ENCODE results near the gene IDH3B. TPM values are rescaled to one million over a fixed set of nuclear protein-coding genes. Genes with fewer than 3 reads are reported as not detected.

Gene IDH3B
- 215 and 246 TPM in 2 replicates for total RNA-seq (2016; rRNA removed; fragmentation: Illumina TruSeq; extraction: Trizol)
- total RNA-seq (2016; cell fraction: cytosol; rRNA removed; fragmentation: Illumina TruSeq; extraction: Trizol; ENCODE audit: low read depth): 33.7 and 38.0 TPM in 2 replicates
- 222 and 260 TPM in 2 replicates for total RNA-seq (2016; cell fraction: insoluble cytoplasmic fraction; rRNA removed; fragmentation: Illumina TruSeq; extraction: Trizol)
- 44.8 and 48.2 TPM in 2 replicates for total RNA-seq (2016; cell fraction: membrane; rRNA removed; fragmentation: Illumina TruSeq; extraction: Trizol)
- total RNA-seq (2016; cell fraction: nucleus; rRNA removed; fragmentation: Illumina TruSeq; extraction: Trizol): 137 and 140 TPM in 2 replicates
- polyA plus RNA-seq (2011; rRNA removed): 245 and 254 TPM in 2 replicates
- 222 and 246 TPM in 2 replicates for polyA plus RNA-seq (2011; cell fraction: cytosol; rRNA removed)
- 901 and 966 TPM in 2 replicates for polyA plus RNA-seq (2011; cell fraction: nucleus; rRNA removed)
- 156 and 158 TPM in 2 replicates for polyA plus RNA-seq (2012)
- 22.8 and 27.4 TPM in 2 replicates for polyA plus RNA-seq (2016; cell fraction: cytosol; fragmentation: Illumina TruSeq; extraction: Trizol; ENCODE audit: low read depth)
- polyA plus RNA-seq (2016; cell fraction: insoluble cytoplasmic fraction; fragmentation: Illumina TruSeq; extraction: Trizol; ENCODE audit: low read depth): 207 and 216 TPM in 2 replicates
- 27.1 and 32.5 TPM in 2 replicates for polyA plus RNA-seq (2016; cell fraction: membrane; fragmentation: Illumina TruSeq; extraction: Trizol; ENCODE audit: low read depth)
- polyA plus RNA-seq (2016; cell fraction: nucleus; fragmentation: Illumina TruSeq; extraction: Trizol; ENCODE audit: insufficient read depth, low read depth): 236 and 251 TPM in 2 replicates
- polyA minus RNA-seq (2011; rRNA and poly(A)+ RNA removed; ENCODE audit: low replicate concordance): 107 and 189 TPM in 2 replicates
- polyA minus RNA-seq (2011; cell fraction: cytosol; rRNA and poly(A)+ RNA removed): 74.0 and 74.8 TPM in 2 replicates
- 230 and 248 TPM in 2 replicates for polyA minus RNA-seq (2011; cell fraction: nucleus; rRNA and poly(A)+ RNA removed)
- percentile 93 among the genes with signal in this experiment for Bru-seq, nascent RNA
- BruChase-seq, experiment 1, labeled RNA remaining after a 6-hour chase: percentile 96 among the genes with signal in this experiment
- percentile 94 among the genes with signal in this experiment for BruChase-seq, experiment 2, labeled RNA remaining after a 2-hour chase
- long read RNA-seq, experiment 1, transcript IDH3B-206 (13 exons, 1,279 nt): minor isoform, 108 of 280 reads
- long read RNA-seq, experiment 1, transcript IDH3B-202 (12 exons, 1,230 nt): minor isoform, 7 of 280 reads
- long read RNA-seq, experiment 1, transcript IDH3B-201 (12 exons, 1,545 nt): major isoform, 121 of 280 reads
- long read RNA-seq, experiment 1, partial matches to known transcripts: 24 of 280 reads
- long read RNA-seq, experiment 1, other reads (novel, unspliced or antisense): 20 of 280 reads
- long read RNA-seq, experiment 2, transcript IDH3B-206 (13 exons, 1,279 nt): minor isoform, 103 of 292 reads
- long read RNA-seq, experiment 2, transcript IDH3B-201 (12 exons, 1,545 nt): major isoform, 105 of 292 reads
- long read RNA-seq, experiment 2, transcript IDH3B-202 (12 exons, 1,230 nt): minor isoform, 5 of 292 reads
- long read RNA-seq, experiment 2, partial matches to known transcripts: 43 of 292 reads
- long read RNA-seq, experiment 2, other reads (novel, unspliced or antisense): 36 of 292 reads

DNA sequence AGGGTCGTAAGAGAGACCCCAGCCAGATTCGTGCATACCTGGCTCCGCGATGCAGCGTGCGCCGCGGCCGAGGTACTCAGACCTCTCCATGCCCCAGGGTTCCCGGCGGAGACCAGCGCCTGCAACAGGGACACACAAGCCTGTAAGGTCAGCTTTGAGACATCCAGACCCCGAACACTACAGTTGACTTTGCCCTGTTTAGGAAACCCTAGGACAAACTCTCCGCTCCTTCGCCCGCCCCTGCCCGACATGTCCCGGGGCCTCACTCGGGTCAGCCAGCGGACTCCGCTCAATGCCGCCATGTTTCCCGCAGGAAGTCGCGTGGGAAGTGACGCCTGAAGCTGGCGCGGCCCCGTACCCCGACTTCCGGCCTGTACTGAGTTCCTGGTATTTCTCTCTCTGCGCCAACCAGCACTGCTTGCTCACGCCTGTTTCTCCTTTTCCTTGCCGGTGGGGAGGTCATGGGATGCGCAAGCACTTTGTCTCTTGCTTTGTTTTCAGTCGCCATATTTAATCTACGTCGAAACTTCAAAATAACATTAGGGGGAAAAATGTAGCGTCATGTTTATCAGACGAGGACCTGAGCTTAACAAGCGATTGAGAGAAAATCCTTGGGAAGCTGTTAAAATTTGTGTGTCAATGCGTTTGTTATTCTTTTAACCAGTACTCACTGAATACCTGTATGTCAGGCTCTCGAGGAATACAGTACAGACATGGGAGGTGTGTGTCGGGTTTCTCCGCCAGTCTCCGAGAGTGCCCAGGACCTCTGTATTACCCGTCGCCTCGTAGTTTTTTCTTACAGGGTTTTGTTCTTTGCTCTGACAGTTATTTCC is at the start of gene IDH3B:
IDH3B (minus strand) TSS at position 330 of the 833 bp plus-strand sequence; CDS start at position 302, 28 bp downstream.
- POLR2A ChIA-PET: interaction anchor here (0.6 to 4.3 kb wide), 10 partner anchors 9 to 668 kb away, joined by 3 to 151 read pairs (median 3); partner anchors contain the start of genes MRPS26, NOP56 and SNRPB
- TSS peak; percentile 100 for BruUV-seq (replicated peaks)
- no peaks in the 10 kb centered on the region for H3K9me3 ChIP-seq (ENCODE audit: low read length)
- WGBS (ENCODE audit: low lambda C conversion rate): 13% methylated on average over 46 of the region's 49 CpGs
- peaks cover 17 to 31% of the 10 kb centered on the region in 2 experiments for H3K36me3 ChIP-seq (replicated peaks in 1 of 2; ENCODE audit: control insufficient read depth in 1 of 2, insufficient read depth in 2 of 2, low read length in 2 of 2)
- FAIRE-seq (peak; percentile 86), DNase-seq (ENCODE audit: low spot score) (peak; percentile 96), ATAC-seq (peak; percentile 82)
- peak within 1 kb of the TSS; percentile 65 for H2AFZ ChIP-seq (ENCODE audit: low read length)
- intact Hi-C loops (cut with micrococcal nuclease; ENCODE audit: unreplicated experiment): no loop called here
- peak within 1 kb of the TSS; percentile 94 for H3K9ac ChIP-seq (ENCODE audit: insufficient read depth, low read depth, low read length)
- H3K27ac ChIP-seq (ENCODE audit: extremely low read length, insufficient read depth, low read length): peak within 1 kb of the TSS; percentile 87
- peak within 1 kb of the TSS; percentile 88 for H3K4me2 ChIP-seq (ENCODE audit: low read depth, low read length)
- peaks cover 2% of the 10 kb centered on the region; the same call in 1 of the 2 replicates for H4K20me1 ChIP-seq (ENCODE audit: insufficient read depth, low read length)
- peak within 1 kb of the TSS; percentile 92 to 99 (median 92) for H3K4me3 ChIP-seq (replicated peaks in 1 of 3; ENCODE audit: insufficient read depth in 1 of 3, low read depth in 2 of 3, low read length in 3 of 3)
- H3K4me1 ChIP-seq (ENCODE audit: insufficient read depth, low read length): peaks cover 28% of the 10 kb centered on the region
- in situ Hi-C loops (cut with HindIII; ENCODE audit: extremely low pct_ligation_motif_present, low pct_unique_long_range_greater_than_20kb): no loop called here
- CTCF ChIA-PET (ENCODE audit: low intra/inter-chr PET ratio, low total read pairs): no interaction called here
- peaks cover 0 to 14% of the 10 kb centered on the region in 2 experiments; a peak in 3 of 5 replicates for H3K27me3 ChIP-seq (ENCODE audit: control insufficient read depth in 1 of 2, insufficient read depth in 2 of 2, low read length in 2 of 2)
- H3K79me2 ChIP-seq (ENCODE audit: insufficient read depth, low read length): peaks cover 13% of the 10 kb centered on the region
- TF ChIP-seq ZFP37 (CRISPR knock-in tag; IDR thresholded peaks at IDR 0.05; ENCODE audit: borderline replicate concordance) (peak; percentile 64; the same call in 1 of the 2 replicates), HMGXB4 (CRISPR knock-in tag; IDR thresholded peaks at IDR 0.05; ENCODE audit: borderline replicate concordance in 1 of 2, low read depth in 1 of 2) (peak; percentile 92), ZNF563 (CRISPR knock-in tag; IDR thresholded peaks at IDR 0.05) (peak; percentile 96), EED (CRISPR knock-in tag; IDR thresholded peaks at IDR 0.05) (peak; percentile 86), ZNF616 (CRISPR knock-in tag; IDR thresholded peaks at IDR 0.05; ENCODE audit: low read depth) (no peak), POGZ (CRISPR knock-in tag; IDR thresholded peaks at IDR 0.05) (peak; percentile 98), ZNF230 (CRISPR knock-in tag; IDR thresholded peaks at IDR 0.05) (peak; percentile 98), RORA (CRISPR knock-in tag; IDR thresholded peaks at IDR 0.05) (0 out of 2 replicates have a peak, but pooled peaks have one; percentile 87), RFXANK (CRISPR knock-in tag; IDR thresholded peaks at IDR 0.05) (no peak; the same call in 1 of the 2 replicates), ZNF121 (CRISPR knock-in tag; IDR thresholded peaks at IDR 0.05) (no peak), KDM5A (IDR thresholded peaks at IDR 0.05; ENCODE audit: borderline replicate concordance, low read length) (peak; percentile 100), NR3C1 (CRISPR knock-in tag; IDR thresholded peaks at IDR 0.05) (no peak), NFIB (CRISPR knock-in tag; IDR thresholded peaks at IDR 0.05; ENCODE audit: borderline replicate concordance) (no peak), CCDC6 (CRISPR knock-in tag; IDR thresholded peaks at IDR 0.05) (no peak), ONECUT2 (CRISPR knock-in tag; IDR thresholded peaks at IDR 0.05) (peak; percentile 49; the same call in 1 of the 2 replicates)

Measured in HepG2 (cell line).